KOPT-K1 (cell line): ENCODE data around the gene CBX2.

Experiments used
- H3K27ac ChIP-seq: fragments of 200-600 bp; sonication (generic); 2 replicates; pipeline ENCODE4 v1.5.1; 2016; ENCODE audit warnings: antibody characterized with exemption, mild to moderate bottlenecking, low read depth, low read length; ENCODE audit not compliant: poor library complexity, severe bottlenecking
- H3K36me3 ChIP-seq: fragments of 200-600 bp; sonication (generic); 2 replicates; pipeline ENCODE4 v1.5.1; 2017; ENCODE audit warnings: antibody characterized with exemption, mild to moderate bottlenecking, low read length, moderate library complexity; ENCODE audit not compliant: insufficient read depth
- H3K9me3 ChIP-seq: fragments of 200-600 bp; sonication (generic); 2 replicates; pipeline ENCODE4 v1.5.1; 2017; ENCODE audit warnings: antibody characterized with exemption, low read length, mild to moderate bottlenecking; ENCODE audit not compliant: insufficient read depth, poor library complexity, severe bottlenecking

CBX2 gene

GRCh38 chr17:79775632-79776031 lies 2.3 kb upstream of the CBX2 start:
- no peak overlapping the region for H3K27ac ChIP-seq
- H3K9me3 ChIP-seq: no peaks in the 10 kb centered on the region
- peaks cover 12% of the 10 kb centered on the region; the same call in 1 of the 2 replicates for H3K36me3 ChIP-seq

- no peaks in the 10 kb centered on the region for H3K9me3 ChIP-seq
- no peak overlapping the region for H3K27ac ChIP-seq
- H3K36me3 ChIP-seq: peaks cover 21% of the 10 kb centered on the region; the same call in 1 of the 2 replicates
These were observed 1.4 kb upstream of the CBX2 start for GRCh38 chr17:79776376-79777119.

GRCh38 chr17:79777120-79777893 lies 641 bp upstream of the CBX2 start:
- Histone ChIP-seq H3K27ac (peak overlapping the region; percentile 59), H3K36me3 (peaks cover 27% of the 10 kb centered on the region), H3K9me3 (no peaks in the 10 kb centered on the region)

DNA sequence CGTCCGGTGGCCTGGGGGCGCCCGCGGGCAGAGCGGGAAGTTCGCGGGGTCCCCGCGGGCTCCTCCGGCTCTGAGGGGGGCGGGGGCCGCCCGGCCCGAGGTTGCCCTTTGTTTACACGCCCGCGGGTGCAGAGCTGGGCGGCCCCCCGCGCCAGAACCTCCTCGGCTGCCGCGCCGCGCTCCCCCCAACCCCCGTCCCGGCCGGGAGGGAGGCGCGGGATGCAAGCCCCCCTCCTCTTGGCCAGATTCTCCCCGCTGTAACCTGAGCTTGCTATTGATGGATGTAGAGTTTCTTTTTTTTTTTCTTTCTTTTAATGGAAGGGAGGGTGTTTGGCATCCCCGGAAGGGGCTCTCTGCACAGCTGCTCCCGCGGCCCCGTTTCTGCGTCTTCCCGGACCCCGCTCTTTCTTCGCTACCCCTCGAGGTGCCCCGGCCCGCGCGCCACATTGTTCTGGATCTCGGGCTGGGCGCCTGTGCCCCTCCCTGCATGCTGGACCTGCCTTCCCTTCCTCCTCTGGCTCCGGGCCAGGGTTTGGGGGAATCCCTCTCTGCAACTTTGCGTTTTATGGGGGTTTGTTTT lies 646 bp downstream of the CBX2 start:
- H3K36me3 ChIP-seq: peaks cover 40% of the 10 kb centered on the region
- H3K9me3 ChIP-seq: no peaks in the 10 kb centered on the region
- peak overlapping the region; percentile 83 for H3K27ac ChIP-seq

DNA sequence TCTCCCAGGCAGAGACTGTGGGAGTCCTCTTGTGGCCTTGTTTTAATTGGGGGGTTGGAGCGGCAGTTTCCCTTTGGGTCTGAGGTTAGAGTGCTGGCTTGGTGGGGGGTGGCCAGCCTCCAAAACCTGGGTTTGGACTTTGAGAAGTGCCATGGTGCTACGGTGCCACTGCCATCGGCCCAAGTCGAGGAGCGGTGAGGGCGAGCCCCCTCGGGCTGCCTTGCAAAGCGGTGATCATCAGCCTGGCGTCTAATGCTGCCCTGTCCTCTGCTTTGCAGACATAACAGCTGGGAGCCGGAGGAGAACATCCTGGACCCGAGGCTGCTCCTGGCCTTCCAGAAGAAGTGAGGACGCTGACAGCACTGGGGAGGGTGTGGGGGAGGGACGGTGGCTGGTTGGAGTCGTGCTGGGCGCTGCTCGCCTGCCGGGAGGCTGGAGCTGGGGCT lies 1.2 kb downstream of the CBX2 start:
- H3K9me3 ChIP-seq: no peaks in the 10 kb centered on the region
- H3K27ac ChIP-seq: peak overlapping the region; percentile 83
- H3K36me3 ChIP-seq: peaks cover 45% of the 10 kb centered on the region

DNA sequence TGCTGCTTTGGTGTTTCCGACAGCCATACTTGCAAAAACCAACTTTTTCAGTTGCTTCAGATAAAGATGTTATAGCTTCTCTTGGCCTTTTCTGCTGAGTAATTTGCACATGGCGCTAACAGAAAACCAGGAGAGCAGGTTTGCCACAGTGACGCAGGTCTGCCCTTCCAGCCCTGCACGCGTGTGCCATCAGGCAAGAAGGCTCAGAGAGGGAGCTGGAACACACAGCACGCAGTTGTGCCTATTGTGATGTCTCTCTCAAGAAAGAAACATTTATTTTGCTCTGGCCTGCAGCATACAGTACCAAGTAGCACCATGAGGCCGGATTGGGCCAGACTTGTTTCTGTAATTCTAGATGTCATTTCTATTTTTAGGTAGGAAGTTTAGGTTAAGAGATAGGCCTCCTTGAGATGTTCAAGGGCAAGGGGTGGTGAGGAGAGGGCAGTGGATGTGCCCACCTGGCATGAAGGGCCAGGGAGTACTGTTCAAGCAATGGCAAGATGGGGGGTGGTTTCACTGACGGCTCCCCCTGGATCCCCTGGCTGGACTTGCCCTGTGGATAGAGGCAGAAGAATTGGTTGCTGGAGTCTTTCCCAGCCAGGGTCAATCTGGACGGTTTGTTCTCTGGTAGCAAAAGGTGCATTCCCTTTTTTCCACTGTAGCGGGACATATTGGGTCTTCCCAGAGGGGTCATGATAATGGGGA lies 1.9 kb downstream of the CBX2 start:
- H3K36me3 ChIP-seq: peaks cover 52% of the 10 kb centered on the region
- no peaks in the 10 kb centered on the region for H3K9me3 ChIP-seq
- H3K27ac ChIP-seq: peak overlapping the region; percentile 83

- H3K9me3 ChIP-seq: no peaks in the 10 kb centered on the region
- peak overlapping the region; percentile 83 for H3K27ac ChIP-seq
- H3K36me3 ChIP-seq: peaks cover 65% of the 10 kb centered on the region
These were observed 3.2 kb downstream of the CBX2 start for GRCh38 chr17:79781012-79781650.

DNA sequence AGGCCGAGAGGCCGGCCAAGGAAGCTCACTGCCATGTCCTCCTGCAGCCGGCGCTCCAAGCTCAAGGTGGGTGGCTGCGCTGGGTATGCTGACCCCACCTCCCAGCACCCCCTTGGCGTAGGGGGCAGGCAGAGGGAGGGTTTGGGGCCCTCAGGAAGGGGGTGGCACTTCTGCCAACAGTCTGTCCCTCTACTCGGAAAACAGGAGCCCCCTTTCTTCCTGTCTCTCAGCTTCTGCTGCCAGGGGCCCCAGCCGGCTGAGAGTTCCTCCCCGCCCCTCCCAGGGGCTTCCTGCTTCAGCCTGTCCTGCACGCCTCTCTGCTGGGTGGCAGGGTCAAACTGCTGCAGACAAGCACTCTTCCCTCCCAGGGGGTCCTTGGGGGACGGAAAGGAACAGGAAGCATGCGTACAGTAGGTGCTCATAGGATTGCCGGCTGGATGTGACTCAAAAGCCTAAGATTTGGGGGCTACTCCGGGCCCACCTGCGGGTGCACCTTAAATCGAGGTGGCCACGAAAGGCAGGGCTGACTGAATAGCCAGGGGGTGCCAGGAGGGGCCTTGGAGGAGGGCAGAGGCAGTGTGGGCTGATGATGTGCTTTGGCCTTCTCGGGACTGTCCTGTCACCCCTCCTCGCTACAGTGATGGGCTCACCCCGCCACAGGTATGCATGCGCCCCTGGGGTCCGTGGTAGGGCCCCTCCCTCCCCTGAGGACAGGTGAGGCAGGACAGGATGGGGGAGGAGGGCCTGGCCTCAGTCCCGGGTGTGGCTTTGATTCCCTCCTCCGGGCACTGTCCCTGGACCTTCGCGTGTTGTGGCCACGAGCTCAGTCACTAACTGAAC lies 4.0 kb downstream of the CBX2 start:
- Histone ChIP-seq H3K36me3 (peaks cover 74% of the 10 kb centered on the region), H3K27ac (peak overlapping the region; percentile 83), H3K9me3 (no peaks in the 10 kb centered on the region)

DNA sequence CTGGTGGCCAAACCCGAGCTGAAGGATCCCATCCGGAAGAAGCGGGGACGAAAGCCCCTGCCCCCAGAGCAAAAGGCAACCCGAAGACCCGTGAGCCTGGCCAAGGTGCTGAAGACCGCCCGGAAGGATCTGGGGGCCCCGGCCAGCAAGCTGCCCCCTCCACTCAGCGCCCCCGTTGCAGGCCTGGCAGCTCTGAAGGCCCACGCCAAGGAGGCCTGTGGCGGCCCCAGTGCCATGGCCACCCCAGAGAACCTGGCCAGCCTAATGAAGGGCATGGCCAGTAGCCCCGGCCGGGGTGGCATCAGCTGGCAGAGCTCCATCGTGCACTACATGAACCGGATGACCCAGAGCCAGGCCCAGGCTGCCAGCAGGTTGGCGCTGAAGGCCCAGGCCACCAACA lies 5.9 kb downstream of the CBX2 start:
- Histone ChIP-seq H3K36me3 (peaks cover 77% of the 10 kb centered on the region), H3K27ac (no peak overlapping the region), H3K9me3 (no peaks in the 10 kb centered on the region)

GRCh38 chr17:79784353-79785016 lies 6.5 kb downstream of the CBX2 start:
- Histone ChIP-seq H3K9me3 (no peaks in the 10 kb centered on the region), H3K27ac (no peak overlapping the region), H3K36me3 (peaks cover 76% of the 10 kb centered on the region)

- Histone ChIP-seq H3K27ac (no peak overlapping the region), H3K9me3 (no peaks in the 10 kb centered on the region), H3K36me3 (peaks cover 68% of the 10 kb centered on the region)
These were observed 7.3 kb downstream of the CBX2 start for GRCh38 chr17:79785017-79785899.

- Histone ChIP-seq H3K27ac (no peak overlapping the region), H3K36me3 (peaks cover 60% of the 10 kb centered on the region), H3K9me3 (no peaks in the 10 kb centered on the region)
These were observed 8.2 kb downstream of the CBX2 start for GRCh38 chr17:79785900-79786810.
